ENCODE measurements around the gene TRIM17. TPM values are rescaled to one million over a fixed set of nuclear protein-coding genes. Genes with fewer than 3 reads are reported as not detected.

TRIM17 gene
- total and polyA plus RNA-seq, 2 experiments from 2014 or later: 0.86 to 1.1 TPM

DNA sequence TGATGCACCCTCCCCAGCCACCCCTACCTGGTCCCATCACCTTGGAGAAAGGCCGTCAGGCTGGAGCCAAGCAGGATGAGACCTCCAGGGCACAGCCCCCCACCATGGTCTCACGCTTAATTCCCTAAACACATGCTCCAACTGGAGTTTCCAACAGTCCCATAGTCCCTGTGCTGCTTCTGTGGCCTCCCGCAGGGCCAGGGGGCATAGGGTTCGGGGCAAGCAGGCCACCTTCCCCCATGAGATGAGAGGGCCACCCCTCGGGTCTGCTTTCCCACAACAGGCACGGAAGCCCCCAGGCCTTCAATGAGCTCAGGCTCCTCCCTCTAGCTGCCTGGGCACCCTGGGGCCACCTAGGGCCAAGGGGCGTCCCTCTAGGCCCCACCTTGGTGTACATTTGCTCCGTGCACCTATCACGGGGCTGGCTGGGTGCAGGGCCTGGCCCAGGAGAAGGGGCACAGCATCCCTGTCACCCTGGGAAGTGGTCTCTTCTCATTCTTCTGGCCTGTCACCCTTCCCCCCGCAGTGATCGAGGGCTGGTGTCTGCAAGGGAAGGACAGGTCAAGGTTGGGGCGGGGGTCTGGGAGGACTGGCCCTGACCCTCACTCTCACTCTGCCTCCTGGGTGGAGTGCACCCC lies 52.5 kb downstream of the TRIM17 start:
- Histone ChIP-seq H3K36me3 (ENCODE audit: insufficient read depth) (no peaks in the 10 kb centered on the region), H3K4me3 (no peak overlapping the region), H3F3A (replicated peaks; ENCODE audit: low read depth) (no peaks in the 10 kb centered on the region), H3K27me3 (ENCODE audit: insufficient read depth) (no peaks in the 10 kb centered on the region), H3K4me1 (ENCODE audit: insufficient read depth) (no peaks in the 10 kb centered on the region), H3K4me2 (no peak overlapping the region), H3K27ac (ENCODE audit: low read depth) (no peak overlapping the region), H3K9me2 (ENCODE audit: insufficient read depth) (no peaks in the 10 kb centered on the region), H2AFZ (no peak overlapping the region), H3K79me2 (replicated peaks; ENCODE audit: insufficient read depth) (no peaks in the 10 kb centered on the region), H4K20me1 (replicated peaks; ENCODE audit: insufficient read depth) (no peaks in the 10 kb centered on the region)
- H3K27me3 Mint-ChIP-seq (ENCODE audit: insufficient read depth, low read depth, poor library complexity): peaks cover 6% of the 10 kb centered on the region
- no peaks in the 10 kb centered on the region for H3K9me3 Mint-ChIP-seq
- no peak for TF ChIP-seq CREB1 (CRISPR knock-in tag; IDR thresholded peaks at IDR 0.05; ENCODE audit: low read depth)
- TF ChIP-seq ZNF331 (CRISPR knock-in tag; IDR thresholded peaks at IDR 0.05; ENCODE audit: low read depth): no peak
- TF ChIP-seq ZNF114 (CRISPR knock-in tag; IDR thresholded peaks at IDR 0.05): no peak
- TF ChIP-seq, protein P1, sequence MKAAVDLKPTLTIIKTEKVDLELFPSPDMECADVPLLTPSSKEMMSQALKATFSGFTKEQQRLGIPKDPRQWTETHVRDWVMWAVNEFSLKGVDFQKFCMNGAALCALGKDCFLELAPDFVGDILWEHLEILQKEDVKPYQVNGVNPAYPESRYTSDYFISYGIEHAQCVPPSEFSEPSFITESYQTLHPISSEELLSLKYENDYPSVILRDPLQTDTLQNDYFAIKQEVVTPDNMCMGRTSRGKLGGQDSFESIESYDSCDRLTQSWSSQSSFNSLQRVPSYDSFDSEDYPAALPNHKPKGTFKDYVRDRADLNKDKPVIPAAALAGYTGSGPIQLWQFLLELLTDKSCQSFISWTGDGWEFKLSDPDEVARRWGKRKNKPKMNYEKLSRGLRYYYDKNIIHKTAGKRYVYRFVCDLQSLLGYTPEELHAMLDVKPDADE (IDR thresholded peaks at IDR 0.05): no peak
- TF ChIP-seq, protein P2, sequence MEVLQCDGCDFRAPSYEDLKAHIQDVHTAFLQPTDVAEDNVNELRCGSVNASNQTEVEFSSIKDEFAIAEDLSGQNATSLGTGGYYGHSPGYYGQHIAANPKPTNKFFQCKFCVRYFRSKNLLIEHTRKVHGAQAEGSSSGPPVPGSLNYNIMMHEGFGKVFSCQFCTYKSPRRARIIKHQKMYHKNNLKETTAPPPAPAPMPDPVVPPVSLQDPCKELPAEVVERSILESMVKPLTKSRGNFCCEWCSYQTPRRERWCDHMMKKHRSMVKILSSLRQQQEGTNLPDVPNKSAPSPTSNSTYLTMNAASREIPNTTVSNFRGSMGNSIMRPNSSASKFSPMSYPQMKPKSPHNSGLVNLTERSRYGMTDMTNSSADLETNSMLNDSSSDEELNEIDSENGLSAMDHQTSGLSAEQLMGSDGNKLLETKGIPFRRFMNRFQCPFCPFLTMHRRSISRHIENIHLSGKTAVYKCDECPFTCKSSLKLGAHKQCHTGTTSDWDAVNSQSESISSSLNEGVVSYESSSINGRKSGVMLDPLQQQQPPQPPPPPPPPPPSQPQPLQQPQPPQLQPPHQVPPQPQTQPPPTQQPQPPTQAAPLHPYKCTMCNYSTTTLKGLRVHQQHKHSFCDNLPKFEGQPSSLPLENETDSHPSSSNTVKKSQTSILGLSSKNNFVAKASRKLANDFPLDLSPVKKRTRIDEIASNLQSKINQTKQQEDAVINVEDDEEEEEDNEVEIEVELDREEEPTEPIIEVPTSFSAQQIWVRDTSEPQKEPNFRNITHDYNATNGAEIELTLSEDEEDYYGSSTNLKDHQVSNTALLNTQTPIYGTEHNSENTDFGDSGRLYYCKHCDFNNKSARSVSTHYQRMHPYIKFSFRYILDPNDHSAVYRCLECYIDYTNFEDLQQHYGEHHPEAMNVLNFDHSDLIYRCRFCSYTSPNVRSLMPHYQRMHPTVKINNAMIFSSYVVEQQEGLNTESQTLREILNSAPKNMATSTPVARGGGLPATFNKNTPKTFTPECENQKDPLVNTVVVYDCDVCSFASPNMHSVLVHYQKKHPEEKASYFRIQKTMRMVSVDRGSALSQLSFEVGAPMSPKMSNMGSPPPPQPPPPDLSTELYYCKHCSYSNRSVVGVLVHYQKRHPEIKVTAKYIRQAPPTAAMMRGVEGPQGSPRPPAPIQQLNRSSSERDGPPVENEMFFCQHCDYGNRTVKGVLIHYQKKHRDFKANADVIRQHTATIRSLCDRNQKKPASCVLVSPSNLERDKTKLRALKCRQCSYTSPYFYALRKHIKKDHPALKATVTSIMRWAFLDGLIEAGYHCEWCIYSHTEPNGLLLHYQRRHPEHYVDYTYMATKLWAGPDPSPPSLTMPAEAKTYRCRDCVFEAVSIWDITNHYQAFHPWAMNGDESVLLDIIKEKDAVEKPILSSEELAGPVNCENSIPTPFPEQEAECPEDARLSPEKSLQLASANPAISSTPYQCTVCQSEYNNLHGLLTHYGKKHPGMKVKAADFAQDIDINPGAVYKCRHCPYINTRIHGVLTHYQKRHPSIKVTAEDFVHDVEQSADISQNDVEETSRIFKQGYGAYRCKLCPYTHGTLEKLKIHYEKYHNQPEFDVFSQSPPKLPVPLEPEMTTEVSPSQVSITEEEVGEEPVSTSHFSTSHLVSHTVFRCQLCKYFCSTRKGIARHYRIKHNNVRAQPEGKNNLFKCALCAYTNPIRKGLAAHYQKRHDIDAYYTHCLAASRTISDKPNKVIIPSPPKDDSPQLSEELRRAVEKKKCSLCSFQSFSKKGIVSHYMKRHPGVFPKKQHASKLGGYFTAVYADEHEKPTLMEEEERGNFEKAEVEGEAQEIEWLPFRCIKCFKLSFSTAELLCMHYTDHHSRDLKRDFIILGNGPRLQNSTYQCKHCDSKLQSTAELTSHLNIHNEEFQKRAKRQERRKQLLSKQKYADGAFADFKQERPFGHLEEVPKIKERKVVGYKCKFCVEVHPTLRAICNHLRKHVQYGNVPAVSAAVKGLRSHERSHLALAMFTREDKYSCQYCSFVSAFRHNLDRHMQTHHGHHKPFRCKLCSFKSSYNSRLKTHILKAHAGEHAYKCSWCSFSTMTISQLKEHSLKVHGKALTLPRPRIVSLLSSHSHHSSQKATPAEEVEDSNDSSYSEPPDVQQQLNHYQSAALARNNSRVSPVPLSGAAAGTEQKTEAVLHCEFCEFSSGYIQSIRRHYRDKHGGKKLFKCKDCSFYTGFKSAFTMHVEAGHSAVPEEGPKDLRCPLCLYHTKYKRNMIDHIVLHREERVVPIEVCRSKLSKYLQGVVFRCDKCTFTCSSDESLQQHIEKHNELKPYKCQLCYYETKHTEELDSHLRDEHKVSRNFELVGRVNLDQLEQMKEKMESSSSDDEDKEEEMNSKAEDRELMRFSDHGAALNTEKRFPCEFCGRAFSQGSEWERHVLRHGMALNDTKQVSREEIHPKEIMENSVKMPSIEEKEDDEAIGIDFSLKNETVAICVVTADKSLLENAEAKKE (CRISPR knock-in tag; IDR thresholded peaks at IDR 0.05): no peak
- TF ChIP-seq STAT1 (IDR thresholded peaks at IDR 0.05; ENCODE audit: unreplicated experiment): no peak
- no peak for TF ChIP-seq POLR2AphosphoS5 (IDR thresholded peaks at IDR 0.05; ENCODE audit: low read depth)
- no peak for TF ChIP-seq JUNB (IDR thresholded peaks at IDR 0.05; ENCODE audit: unreplicated experiment)
- TF ChIP-seq EZH2 (IDR thresholded peaks at IDR 0.05; ENCODE audit: low read depth, unreplicated experiment): no peak
- TF ChIP-seq, protein P3, sequence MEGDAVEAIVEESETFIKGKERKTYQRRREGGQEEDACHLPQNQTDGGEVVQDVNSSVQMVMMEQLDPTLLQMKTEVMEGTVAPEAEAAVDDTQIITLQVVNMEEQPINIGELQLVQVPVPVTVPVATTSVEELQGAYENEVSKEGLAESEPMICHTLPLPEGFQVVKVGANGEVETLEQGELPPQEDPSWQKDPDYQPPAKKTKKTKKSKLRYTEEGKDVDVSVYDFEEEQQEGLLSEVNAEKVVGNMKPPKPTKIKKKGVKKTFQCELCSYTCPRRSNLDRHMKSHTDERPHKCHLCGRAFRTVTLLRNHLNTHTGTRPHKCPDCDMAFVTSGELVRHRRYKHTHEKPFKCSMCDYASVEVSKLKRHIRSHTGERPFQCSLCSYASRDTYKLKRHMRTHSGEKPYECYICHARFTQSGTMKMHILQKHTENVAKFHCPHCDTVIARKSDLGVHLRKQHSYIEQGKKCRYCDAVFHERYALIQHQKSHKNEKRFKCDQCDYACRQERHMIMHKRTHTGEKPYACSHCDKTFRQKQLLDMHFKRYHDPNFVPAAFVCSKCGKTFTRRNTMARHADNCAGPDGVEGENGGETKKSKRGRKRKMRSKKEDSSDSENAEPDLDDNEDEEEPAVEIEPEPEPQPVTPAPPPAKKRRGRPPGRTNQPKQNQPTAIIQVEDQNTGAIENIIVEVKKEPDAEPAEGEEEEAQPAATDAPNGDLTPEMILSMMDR (conservative IDR thresholded peaks at IDR 0.05; ENCODE audit: low read depth in 2 of 2): no peak
- no peaks in the 10 kb centered on the region for H3K36me3 Mint-ChIP-seq (ENCODE audit: low read depth)
- peaks cover 5% of the 10 kb centered on the region; the same call in 1 of the 3 replicates for H3K4me1 Mint-ChIP-seq
- H3K4me3 Mint-ChIP-seq: no peak overlapping the region; the same call in 2 of the 3 replicates
- ATAC-seq: no peak
- DNase-seq (ENCODE audit: low spot score): no peak
- no peak overlapping the region for H3K27ac Mint-ChIP-seq
